Esophagus squamous epithelium (tissue), 5 donors: ENCODE measurements around the gene NQO2. TPM values are rescaled to one million over a fixed set of nuclear protein-coding genes. Genes with fewer than 3 reads are reported as not detected.
"Not testable (repeated sequence)": the region's sequence is repeated elsewhere in the genome, so short reads cannot be mapped to it uniquely, and the experiment has no call there.

Source experiments
- DNase-seq: peaks from one replicate; lab custom pipeline; 2025; lab: John Stamatoyannopoulos, UW
- H3K27ac ChIP-seq, 4 donors: fragments of 200-600 bp; sonication (generic); one replicate each; pipeline ENCODE4 v1.5.1; 2016 to 2019; ENCODE audit warnings: mild to moderate bottlenecking in 1 of 4
- H3K27me3 ChIP-seq, 4 donors: fragments of 200-600 bp; sonication (generic); 1 replicate in 3 of 4; 2 replicates in 1 of 4; pipeline versions ENCODE4 v1.5.1 to v1.6.0; 2017 to 2021; ENCODE audit warnings: antibody characterized with exemption in 1 of 4
- H3K36me3 ChIP-seq, 3 donors: fragments of 200-600 bp; sonication (generic); one replicate each; pipeline ENCODE4 v1.5.1; 2016 to 2019
- H3K4me1 ChIP-seq, 3 donors: fragments of 200-600 bp; sonication (generic); one replicate each; pipeline ENCODE4 v1.5.1; 2017 to 2019
- H3K4me3 ChIP-seq, 4 donors: fragments of 200-600 bp; sonication (generic); 1 replicate in 3 of 4; 2 replicates in 1 of 4; pipeline ENCODE4 v1.5.1; 2016 to 2019; ENCODE audit warnings: mild to moderate bottlenecking in 2 of 4, moderate library complexity in 1 of 4
- H3K9me3 ChIP-seq, 3 donors: fragments of 200-600 bp; sonication (generic); one replicate each; pipeline ENCODE4 v1.5.1; 2016 to 2019
- POLR2A ChIP-seq, 4 donors: fragments of 450-650 bp; IDR thresholded peaks; one replicate each; pipeline ENCODE4 v1.6.1; 2017; ENCODE audit warnings: antibody characterized with exemption in 4 of 4, mild to moderate bottlenecking in 4 of 4, moderate library complexity in 3 of 4
- WGBS, 2 donors: methylation state at CpG; one replicate each; pipeline ENCODE4 v1.1.5; 2018; 5-methylcytosine and 5-hydroxymethylcytosine counted together
- intact Hi-C: fragments of 100-400 bp; cut with DNase I; formaldehyde crosslinking; loops from one replicate; pipeline ENCODE4 v1.15.0; 2022
- total RNA-seq, 4 donors: library from RNA; depleted of rRNA; stranded (reverse); fragments of >200 nt; gene quantifications; one replicate each; pipeline ENCODE4 v1.1.0, GENCODE V29; 2016
- TF ChIP-seq, protein P1 (sequence below), 6 experiments: fragments of 450-650 bp in 4 of 6; fragments of 200-600 bp in 2 of 6; sonication (generic) in 2 of 6; IDR thresholded peaks; one replicate each; pipeline ENCODE4 v1.5.1; 2016 to 2019; ENCODE audit warnings: antibody characterized with exemption in 6 of 6, mild to moderate bottlenecking in 4 of 6, moderate library complexity in 4 of 6
- donor health status: DM: yes; HTN: yes; CAD: no.

The NQO2 gene
- total RNA-seq, 4 donors from 2014 or later: 18.7 to 38.3 (median 26.5) TPM

GRCh38 chr6:3005077-3005476 is 5.4 kb downstream of the NQO2 start:
- Histone ChIP-seq H3K4me1 (peaks cover 9 to 23% (median 12%) of the 10 kb centered on the region in 3 donors), H3K9me3 (no peaks in the 10 kb centered on the region), H3K36me3 (peaks cover 0 to 68% (median 7%) of the 10 kb centered on the region in 3 donors), H3K27ac (no peak overlapping the region), H3K27me3 (no peaks in the 10 kb centered on the region), H3K4me3 (no peak overlapping the region)
- no peak for DNase-seq
- intact Hi-C loops: no loop called here
- WGBS, 2 donors: 91 to 92% methylated on average over 8 to 9 of the region's 9 CpGs
- TF ChIP-seq, protein P1, sequence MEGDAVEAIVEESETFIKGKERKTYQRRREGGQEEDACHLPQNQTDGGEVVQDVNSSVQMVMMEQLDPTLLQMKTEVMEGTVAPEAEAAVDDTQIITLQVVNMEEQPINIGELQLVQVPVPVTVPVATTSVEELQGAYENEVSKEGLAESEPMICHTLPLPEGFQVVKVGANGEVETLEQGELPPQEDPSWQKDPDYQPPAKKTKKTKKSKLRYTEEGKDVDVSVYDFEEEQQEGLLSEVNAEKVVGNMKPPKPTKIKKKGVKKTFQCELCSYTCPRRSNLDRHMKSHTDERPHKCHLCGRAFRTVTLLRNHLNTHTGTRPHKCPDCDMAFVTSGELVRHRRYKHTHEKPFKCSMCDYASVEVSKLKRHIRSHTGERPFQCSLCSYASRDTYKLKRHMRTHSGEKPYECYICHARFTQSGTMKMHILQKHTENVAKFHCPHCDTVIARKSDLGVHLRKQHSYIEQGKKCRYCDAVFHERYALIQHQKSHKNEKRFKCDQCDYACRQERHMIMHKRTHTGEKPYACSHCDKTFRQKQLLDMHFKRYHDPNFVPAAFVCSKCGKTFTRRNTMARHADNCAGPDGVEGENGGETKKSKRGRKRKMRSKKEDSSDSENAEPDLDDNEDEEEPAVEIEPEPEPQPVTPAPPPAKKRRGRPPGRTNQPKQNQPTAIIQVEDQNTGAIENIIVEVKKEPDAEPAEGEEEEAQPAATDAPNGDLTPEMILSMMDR (IDR thresholded peaks at IDR 0.05): no peak
- TF ChIP-seq POLR2A (IDR thresholded peaks at IDR 0.05): no peak

DNA sequence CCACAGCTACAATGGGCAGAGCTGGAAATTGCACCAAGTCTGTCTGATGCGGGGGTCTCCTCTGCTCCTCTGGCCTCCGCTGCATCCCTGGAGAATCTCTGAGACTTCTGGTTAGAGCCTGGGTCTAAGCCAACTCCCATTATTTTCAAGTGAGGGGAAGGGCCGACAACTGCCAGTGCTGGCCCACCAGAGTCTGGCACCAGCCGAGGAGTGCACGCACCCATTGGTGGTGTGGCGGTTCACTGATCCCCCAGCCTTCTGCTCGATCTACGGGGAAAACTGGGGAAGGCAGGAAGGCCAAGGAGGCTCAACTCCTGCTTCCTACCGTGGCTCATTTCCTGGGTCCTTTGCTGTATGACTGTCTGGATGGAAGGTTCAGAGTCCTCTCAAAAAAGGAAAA is 6.2 kb downstream of the NQO2 start:
- no peak for DNase-seq
- intact Hi-C loops: no loop called here

DNA sequence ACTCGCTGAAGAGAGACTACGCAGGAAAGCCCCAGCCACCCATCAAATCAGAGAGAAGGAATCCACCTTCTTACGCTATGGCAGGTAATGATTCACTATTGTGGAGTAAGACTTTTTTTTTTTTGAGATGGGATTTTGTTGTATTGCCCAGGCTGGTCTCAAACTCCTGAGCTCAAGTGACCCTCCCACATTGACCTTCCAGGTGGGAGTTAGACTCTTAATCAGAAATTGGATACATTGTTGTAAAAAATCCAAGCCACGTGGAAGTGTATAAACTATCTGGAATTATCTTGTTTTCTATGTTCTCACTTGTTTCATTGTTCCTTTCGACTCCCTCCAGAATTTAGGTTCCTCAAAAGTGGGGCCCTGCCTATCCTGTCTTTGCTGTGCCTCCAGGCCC is 6.8 kb downstream of the NQO2 start:
- 88 to 90% methylated on average over 5 of the region's 5 CpGs for WGBS, 2 donors
- peaks cover 0 to 10% (median 9%) of the 10 kb centered on the region in 3 donors for H3K9me3 ChIP-seq
- DNase-seq: no peak
- H3K27me3 ChIP-seq: no peaks in the 10 kb centered on the region
- intact Hi-C loops: no loop called here
- no peak overlapping the region for H3K27ac ChIP-seq
- TF ChIP-seq POLR2A (IDR thresholded peaks at IDR 0.05): no peak
- TF ChIP-seq, protein P1 (IDR thresholded peaks at IDR 0.05): no peak
- H3K36me3 ChIP-seq: peaks cover 0 to 82% (median 7%) of the 10 kb centered on the region in 3 donors
- H3K4me3 ChIP-seq: no peak overlapping the region
- peaks cover 2 to 9% (median 3%) of the 10 kb centered on the region in 3 donors for H3K4me1 ChIP-seq

More for the DNA sequence above, 6.2 kb downstream of the NQO2 start:
- WGBS, 2 donors: 89% methylated on average over 9 of the region's 9 CpGs
- no peak overlapping the region for H3K27ac ChIP-seq
- H3K27me3 ChIP-seq: no peaks in the 10 kb centered on the region
- no peak overlapping the region for H3K4me3 ChIP-seq
- TF ChIP-seq, protein P1 (IDR thresholded peaks at IDR 0.05): no peak
- no peak for TF ChIP-seq POLR2A (IDR thresholded peaks at IDR 0.05)
- H3K36me3 ChIP-seq: peaks cover 0 to 76% (median 7%) of the 10 kb centered on the region in 3 donors
- H3K9me3 ChIP-seq: peaks cover 0 to 5% (median 5%) of the 10 kb centered on the region in 3 donors
- H3K4me1 ChIP-seq: peaks cover 5 to 15% (median 6%) of the 10 kb centered on the region in 3 donors

DNA sequence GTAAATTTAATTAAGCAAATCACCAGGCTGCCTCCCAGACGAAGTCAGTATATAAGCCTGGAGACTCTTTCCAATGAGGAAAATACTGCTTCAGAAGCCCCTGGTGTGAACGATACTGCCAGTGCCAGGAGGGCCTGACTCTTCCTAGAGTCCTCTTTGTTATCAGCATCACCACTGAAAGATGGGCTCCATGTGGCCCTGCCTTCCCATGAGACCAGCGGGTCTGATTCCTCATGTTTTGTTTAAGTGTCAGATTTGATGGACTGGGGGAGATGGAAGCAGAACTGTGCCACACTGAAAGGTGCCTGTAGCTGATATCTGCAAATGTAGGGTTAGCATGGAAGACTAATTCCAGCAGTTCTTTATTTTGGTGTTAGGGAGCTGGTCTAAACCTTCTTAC is 7.9 kb downstream of the NQO2 start:
- DNase-seq: no peak
- no peaks in the 10 kb centered on the region for H3K4me1 ChIP-seq
- TF ChIP-seq POLR2A (IDR thresholded peaks at IDR 0.05): no peak
- TF ChIP-seq, protein P1 (IDR thresholded peaks at IDR 0.05): no peak
- no peak overlapping the region for H3K27ac ChIP-seq
- no peaks in the 10 kb centered on the region for H3K27me3 ChIP-seq
- WGBS, 2 donors: 87 to 88% methylated on average over 3 of the region's 3 CpGs
- peaks cover 0 to 21% (median 14%) of the 10 kb centered on the region in 3 donors for H3K9me3 ChIP-seq
- intact Hi-C loops: no loop called here
- H3K4me3 ChIP-seq: no peak overlapping the region
- peaks cover 0 to 93% (median 7%) of the 10 kb centered on the region in 3 donors for H3K36me3 ChIP-seq

DNA sequence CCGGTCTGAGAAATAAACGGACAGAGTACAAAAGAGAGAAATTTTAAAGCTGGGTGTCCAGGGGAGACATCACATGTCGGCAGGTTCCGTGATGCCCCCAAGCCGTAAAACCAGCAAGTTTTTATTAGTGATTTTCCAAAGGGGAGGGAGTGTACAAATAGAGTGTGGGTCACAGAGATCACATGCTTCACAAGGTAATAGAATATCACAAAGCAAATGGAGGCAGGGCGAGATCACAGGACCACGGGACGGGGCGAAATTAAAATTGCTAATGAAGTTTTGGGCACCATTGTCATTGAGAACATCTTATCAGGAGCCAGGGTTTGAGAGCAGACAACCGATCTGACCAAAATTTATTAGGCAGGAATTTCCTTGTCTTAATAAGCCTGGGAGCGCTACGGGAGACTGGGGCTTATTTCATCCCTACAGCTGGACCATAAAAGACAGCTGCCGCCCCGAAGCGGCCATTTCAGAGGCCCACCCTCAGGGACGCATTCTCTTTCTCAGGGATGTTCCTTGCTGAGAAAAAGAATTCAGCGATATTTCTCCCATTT is 9.1 kb downstream of the NQO2 start:
- peaks cover 0 to 96% (median 7%) of the 10 kb centered on the region in 3 donors for H3K36me3 ChIP-seq
- H3K4me1 ChIP-seq, H3K27me3 ChIP-seq, intact Hi-C loops, H3K27ac ChIP-seq, H3K4me3 ChIP-seq, DNase-seq: not testable (repeated sequence)
- H3K9me3 ChIP-seq: peaks cover 0 to 22% (median 14%) of the 10 kb centered on the region in 3 donors
- WGBS, 2 donors: 95 to 96% methylated on average over 17 of the region's 17 CpGs
